ENCODE results near the gene NEXMIF. TPM values are rescaled to one million over a fixed set of nuclear protein-coding genes. Genes with fewer than 3 reads are reported as not detected.
A peak's percentile ranks its signal among the peaks of the same experiment; 100 is the strongest.
"Not testable (repeated sequence)": the region's sequence is repeated elsewhere in the genome, so short reads cannot be mapped to it uniquely, and the experiment has no call there.

The NEXMIF gene
- total RNA-seq (ENCODE audit: unreplicated experiment), result 0.31 TPM
- long read RNA-seq, result 0 reads

DNA sequence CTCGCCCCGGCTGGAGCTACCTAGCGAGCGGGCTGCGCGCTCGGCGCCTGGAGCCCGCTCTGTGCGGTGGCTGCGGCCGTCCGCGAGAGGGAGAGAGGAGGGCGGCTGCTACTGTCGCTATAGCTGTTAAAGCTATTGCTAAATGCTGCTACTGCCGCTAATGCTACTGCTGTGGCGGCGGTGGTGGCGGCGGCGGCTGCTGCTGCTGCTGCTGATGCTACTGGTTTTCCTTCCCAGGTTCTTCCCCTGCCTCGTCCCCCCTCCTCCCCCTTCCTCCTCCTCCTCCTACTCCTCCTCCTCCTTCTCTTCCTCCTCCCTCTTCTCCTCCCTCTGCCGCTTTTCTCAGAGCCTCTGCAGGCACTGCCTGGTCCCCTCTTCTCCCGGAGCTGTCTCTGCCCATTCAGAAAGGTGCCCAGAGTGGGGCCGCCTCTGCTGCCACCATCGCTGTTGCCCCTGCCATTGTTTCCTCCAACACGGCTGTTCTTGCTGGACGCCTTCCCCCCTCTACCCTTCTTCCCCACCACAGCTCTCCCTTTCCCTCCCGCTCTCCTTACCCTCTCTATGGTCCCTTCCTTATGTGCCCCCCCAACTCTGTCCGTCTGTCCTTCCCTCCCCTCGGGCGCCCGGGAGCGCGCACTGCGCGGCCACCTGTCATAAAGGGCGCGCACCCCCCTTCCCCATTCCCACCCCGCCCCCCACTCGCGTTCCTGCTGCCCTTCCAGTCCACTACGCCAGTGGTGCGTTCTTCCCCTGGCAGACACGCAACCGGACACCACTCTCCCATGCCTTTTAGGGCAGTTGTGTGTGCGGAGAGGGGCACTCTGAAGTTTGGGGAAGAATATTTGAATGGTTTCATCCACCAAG, at the start of gene NEXMIF:
NEXMIF (minus strand) TSS at position 228 of the 864 bp plus-strand sequence.
- peaks cover 4% of the 10 kb centered on the region for H3K36me3 Mint-ChIP-seq (ENCODE audit: low read depth, unreplicated experiment)
- H3K9me3 Mint-ChIP-seq (ENCODE audit: unreplicated experiment), result no peaks in the 10 kb centered on the region
- no peak for TF ChIP-seq CTCF (IDR thresholded peaks at IDR 0.05; ENCODE audit: unreplicated experiment)
- no peaks in the 10 kb centered on the region for H3K4me1 Mint-ChIP-seq (ENCODE audit: unreplicated experiment)
- peak; percentile 47 for DNase-seq (ENCODE audit: low spot score)
- peak within 1 kb of the TSS; percentile 91 for H3K4me3 Mint-ChIP-seq (ENCODE audit: unreplicated experiment)
- no peak within 1 kb of the TSS for H3K27ac Mint-ChIP-seq (ENCODE audit: unreplicated experiment)
- peaks cover 6% of the 10 kb centered on the region for H3K27me3 Mint-ChIP-seq (ENCODE audit: unreplicated experiment)

DNA sequence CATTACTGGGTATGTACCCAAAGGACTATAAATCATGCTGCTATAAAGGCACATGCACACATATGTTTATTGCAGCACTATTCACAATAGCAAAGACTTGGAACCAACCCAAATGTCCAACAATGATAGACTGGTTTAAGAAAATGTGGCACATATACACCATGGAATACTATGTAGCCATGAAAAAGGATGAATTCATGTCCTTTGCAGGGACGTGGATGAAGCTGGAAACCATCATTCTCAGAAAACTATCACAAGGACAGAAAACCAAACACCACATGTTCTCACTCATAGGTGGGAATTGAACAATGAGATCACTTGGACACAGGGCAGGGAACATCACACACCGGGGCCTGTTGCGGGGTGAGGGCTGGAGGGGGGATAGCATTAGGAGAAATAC, 36.7 kb upstream of the NEXMIF start:
- H3K4me3 Mint-ChIP-seq (ENCODE audit: unreplicated experiment); H3K27me3 Mint-ChIP-seq (ENCODE audit: unreplicated experiment); DNase-seq (ENCODE audit: low spot score); H3K36me3 Mint-ChIP-seq (ENCODE audit: low read depth, unreplicated experiment); H3K27ac Mint-ChIP-seq (ENCODE audit: unreplicated experiment); H3K4me1 Mint-ChIP-seq (ENCODE audit: unreplicated experiment); H3K9me3 Mint-ChIP-seq (ENCODE audit: unreplicated experiment): not testable (repeated sequence)

DNA sequence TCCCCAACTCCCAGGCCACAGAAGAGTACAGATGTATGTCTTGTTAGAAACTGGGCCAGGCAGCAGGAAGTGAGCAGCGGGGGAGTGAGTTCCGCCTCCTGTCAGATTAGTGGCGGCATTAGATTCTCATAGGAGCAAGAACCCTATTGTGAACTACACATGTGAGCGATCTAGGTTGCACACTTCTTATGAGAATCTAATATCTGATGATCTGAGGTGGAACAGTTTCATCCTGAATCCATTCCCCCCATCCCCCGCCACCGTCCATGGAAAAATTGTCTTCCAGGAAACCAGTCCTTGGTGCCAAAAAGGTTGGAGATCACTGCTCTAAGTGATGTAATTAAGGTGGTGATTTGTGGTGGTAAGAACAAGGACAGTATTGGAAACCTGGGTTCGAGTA, 24.5 kb upstream of the NEXMIF start:
- Mint-ChIP-seq H3K27me3 (ENCODE audit: unreplicated experiment) (no peaks in the 10 kb centered on the region), H3K4me3 (ENCODE audit: unreplicated experiment) (no peak overlapping the region), H3K4me1 (ENCODE audit: unreplicated experiment) (no peaks in the 10 kb centered on the region), H3K9me3 (ENCODE audit: unreplicated experiment) (no peaks in the 10 kb centered on the region), H3K27ac (ENCODE audit: unreplicated experiment) (no peak overlapping the region), H3K36me3 (ENCODE audit: low read depth, unreplicated experiment) (no peaks in the 10 kb centered on the region)
- TF ChIP-seq CTCF (IDR thresholded peaks at IDR 0.05; ENCODE audit: unreplicated experiment), result no peak
- no peak for DNase-seq (ENCODE audit: low spot score)

DNA sequence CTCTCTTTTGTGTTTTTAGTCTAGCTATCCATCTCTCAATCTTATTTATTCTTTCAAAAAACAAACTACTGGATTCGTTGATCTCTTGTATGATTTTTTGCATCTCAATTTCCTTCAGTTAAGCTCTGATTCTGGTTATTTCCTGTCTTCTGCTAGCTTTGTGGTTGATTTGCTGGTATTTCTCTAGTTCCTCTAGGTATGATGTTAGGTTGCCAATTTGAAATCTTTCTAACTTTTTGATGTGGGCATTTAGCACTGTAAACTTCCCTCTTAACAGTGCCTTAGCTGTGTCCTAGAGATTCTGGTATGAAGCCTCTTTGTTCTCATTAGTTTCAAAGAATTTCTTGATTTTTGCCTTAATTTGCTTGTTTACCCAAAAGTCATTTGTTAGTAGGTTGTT, 15.2 kb upstream of the NEXMIF start:
- H3K9me3 Mint-ChIP-seq (ENCODE audit: unreplicated experiment), result no peaks in the 10 kb centered on the region

GRCh38 chrX:74931214-74931613, 6.0 kb upstream of the NEXMIF start:
- H3K9me3 Mint-ChIP-seq (ENCODE audit: unreplicated experiment), result no peaks in the 10 kb centered on the region
- H3K36me3 Mint-ChIP-seq (ENCODE audit: low read depth, unreplicated experiment), result no peaks in the 10 kb centered on the region
- no peaks in the 10 kb centered on the region for H3K4me1 Mint-ChIP-seq (ENCODE audit: unreplicated experiment)
- no peak overlapping the region for H3K27ac Mint-ChIP-seq (ENCODE audit: unreplicated experiment)
- peaks cover 2% of the 10 kb centered on the region for H3K27me3 Mint-ChIP-seq (ENCODE audit: unreplicated experiment)
- no peak for TF ChIP-seq CTCF (IDR thresholded peaks at IDR 0.05; ENCODE audit: unreplicated experiment)
- H3K4me3 Mint-ChIP-seq (ENCODE audit: unreplicated experiment), result no peak overlapping the region
- DNase-seq (ENCODE audit: low spot score), result peak; percentile 16

More for the DNA sequence above, 15.2 kb upstream of the NEXMIF start:
- H3K36me3 Mint-ChIP-seq (ENCODE audit: low read depth, unreplicated experiment), result no peaks in the 10 kb centered on the region
- H3K4me3 Mint-ChIP-seq (ENCODE audit: unreplicated experiment), result no peak overlapping the region
- no peak for TF ChIP-seq CTCF (IDR thresholded peaks at IDR 0.05; ENCODE audit: unreplicated experiment)
- DNase-seq (ENCODE audit: low spot score), result no peak
- H3K27ac Mint-ChIP-seq (ENCODE audit: unreplicated experiment), result no peak overlapping the region
- peaks cover 2% of the 10 kb centered on the region for H3K27me3 Mint-ChIP-seq (ENCODE audit: unreplicated experiment)
- no peaks in the 10 kb centered on the region for H3K4me1 Mint-ChIP-seq (ENCODE audit: unreplicated experiment)
